HG03457 (cell line): Measurements from ENCODE around the gene PACSIN2.

ENCODE experiments used
- ATAC-seq: cut with Tn5 transposase; IDR thresholded peaks from one replicate; pipeline ENCODE4 v1.9.1; 2021; ENCODE audit warnings: moderate number of reproducible peaks; ENCODE audit not compliant: unreplicated experiment

Gene PACSIN2

DNA sequence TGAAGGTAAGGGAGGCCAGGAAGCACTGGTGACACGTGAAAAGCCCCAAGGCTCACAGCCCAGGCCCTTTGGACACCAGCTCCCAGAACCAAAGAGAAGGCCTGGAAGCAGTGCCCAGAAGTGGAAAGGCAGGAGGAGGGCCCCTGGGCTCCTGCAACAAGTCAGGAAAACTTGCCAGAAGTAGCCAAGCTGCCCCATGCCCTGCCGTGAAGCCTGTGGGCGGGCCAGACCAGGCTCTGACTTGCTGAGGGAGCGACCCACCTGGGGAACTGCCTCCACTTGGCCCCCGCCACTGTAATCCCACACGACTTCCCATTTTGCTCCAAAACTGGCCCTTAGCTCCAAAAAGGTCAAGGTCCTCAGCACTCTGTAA lies 106.6 kb downstream of the PACSIN2 start:
- ATAC-seq = no peak

- no peak for ATAC-seq
Measured at GRCh38 chr22:42907404-42908373, 107.3 kb downstream of the PACSIN2 start.

DNA sequence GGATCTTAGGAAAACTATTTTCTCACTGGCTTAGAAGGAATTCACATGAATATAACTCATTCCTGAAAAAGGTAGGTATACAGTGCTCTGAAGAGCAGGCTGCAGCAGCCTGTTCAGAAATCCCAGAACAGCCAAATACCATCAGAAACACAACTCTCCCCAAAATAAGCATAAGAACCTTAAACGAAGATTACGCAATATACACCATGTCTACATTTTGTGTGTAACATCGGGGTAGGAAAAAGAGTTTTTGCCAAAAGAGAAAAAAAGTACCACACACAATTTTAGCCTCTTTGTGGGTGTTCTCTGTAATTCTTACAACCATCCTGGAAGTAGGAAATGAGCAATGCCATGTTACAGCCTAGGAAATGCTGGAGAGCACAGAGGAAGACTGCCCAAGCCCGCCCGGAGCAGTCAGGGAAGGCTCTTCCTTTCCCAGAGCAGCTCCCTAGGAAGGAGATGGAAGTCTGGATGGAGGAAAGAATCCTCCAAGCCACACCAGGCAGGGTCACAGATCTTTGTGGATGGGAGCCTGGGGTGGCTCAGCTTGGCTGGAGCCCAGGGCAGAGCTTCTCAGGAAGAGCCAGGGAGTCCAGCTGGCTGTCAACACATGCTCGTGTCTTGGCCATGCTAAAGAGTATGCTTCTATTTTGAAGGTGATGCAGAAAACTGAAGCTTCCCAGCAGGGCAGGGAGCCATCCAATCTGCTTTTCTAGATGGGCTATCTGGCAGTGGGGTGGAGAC lies 108.2 kb downstream of the PACSIN2 start:
- ATAC-seq = no peak

GRCh38 chr22:42905702-42906183 lies 109.2 kb downstream of the PACSIN2 start:
- no peak for ATAC-seq

DNA sequence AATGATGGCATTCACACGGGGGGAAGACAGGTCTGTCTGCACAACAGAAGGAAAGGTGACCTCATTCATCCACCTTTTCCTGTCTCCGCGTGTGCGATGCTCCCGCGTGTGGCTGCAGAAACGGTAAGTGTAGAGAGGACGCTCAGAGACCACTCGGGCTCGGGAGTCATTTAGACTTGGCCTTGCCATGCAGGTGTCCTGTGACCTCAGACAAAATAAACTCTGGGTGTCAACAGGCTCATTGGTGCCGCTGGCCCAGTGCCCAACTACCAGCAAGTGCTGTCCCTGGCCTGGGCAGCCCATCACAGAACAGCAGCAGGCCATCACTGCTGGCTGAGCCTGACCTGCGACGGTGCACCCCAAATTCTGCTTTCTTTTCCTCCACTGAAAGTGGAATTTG lies 109.7 kb downstream of the PACSIN2 start:
- no peak for ATAC-seq

GRCh38 chr22:42904050-42904449 lies 110.9 kb downstream of the PACSIN2 start:
- ATAC-seq = no peak

GRCh38 chr22:42902875-42903510 lies 112.0 kb downstream of the PACSIN2 start:
- no peak for ATAC-seq

DNA sequence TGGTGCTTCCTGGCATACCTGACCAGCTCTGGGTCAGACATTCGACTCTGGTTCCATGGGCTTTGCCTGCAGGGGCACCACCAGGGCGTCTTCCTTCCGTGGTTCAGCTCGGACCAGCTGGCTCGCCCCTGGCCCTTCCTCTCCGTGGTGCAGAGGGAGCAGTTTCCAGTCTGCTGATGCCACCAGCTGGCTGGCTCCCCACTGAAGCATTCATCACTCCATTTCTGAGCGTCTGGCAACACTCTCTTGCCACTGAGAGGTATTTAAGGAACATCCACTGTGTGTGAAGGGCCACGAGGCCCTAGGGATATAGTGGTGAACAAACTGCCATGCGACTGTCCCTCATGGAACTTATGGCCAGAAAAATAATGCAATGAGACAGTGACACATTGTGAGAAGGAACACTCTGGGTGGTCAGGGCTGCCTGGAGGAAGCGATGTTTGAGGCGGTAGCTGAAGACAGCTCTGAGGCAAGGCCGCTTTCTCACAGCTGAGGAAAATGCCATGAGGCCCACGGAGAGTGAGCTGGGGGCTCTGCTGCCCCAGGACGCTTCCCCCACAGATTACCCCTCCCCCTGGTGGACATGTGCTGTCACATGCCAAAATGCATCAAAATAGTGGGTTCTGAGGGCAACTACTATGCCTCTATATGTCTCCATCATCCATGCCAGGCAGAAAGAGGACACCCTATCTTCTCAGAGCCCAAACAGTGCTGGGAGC lies 113.0 kb downstream of the PACSIN2 start:
- ATAC-seq = no peak

DNA sequence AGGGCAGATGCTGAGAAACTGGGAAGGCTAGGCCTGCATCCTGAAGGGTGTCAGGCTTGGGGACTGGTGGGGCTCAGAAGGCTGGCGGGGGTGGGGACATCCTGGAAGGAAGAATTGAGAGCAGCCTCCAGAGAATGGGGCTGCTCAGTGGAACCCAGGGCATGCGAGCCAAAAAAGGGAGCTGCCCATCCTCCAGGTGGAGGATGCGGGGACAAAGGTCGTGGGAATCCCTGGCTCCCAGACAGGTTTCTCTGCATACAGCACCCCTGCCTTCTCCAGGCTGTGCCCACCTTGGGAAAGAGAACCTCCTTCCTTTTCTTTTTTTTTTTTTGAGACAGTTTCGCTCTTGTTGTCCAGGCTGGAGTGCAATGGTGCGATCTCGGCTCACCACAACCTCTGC lies 117.0 kb downstream of the PACSIN2 start:
- no peak for ATAC-seq

- ATAC-seq = no peak
Measured at GRCh38 chr22:42895541-42895981, 119.4 kb downstream of the PACSIN2 start.

GRCh38 chr22:42895087-42895486 lies 119.9 kb downstream of the PACSIN2 start:
- ATAC-seq = no peak

DNA sequence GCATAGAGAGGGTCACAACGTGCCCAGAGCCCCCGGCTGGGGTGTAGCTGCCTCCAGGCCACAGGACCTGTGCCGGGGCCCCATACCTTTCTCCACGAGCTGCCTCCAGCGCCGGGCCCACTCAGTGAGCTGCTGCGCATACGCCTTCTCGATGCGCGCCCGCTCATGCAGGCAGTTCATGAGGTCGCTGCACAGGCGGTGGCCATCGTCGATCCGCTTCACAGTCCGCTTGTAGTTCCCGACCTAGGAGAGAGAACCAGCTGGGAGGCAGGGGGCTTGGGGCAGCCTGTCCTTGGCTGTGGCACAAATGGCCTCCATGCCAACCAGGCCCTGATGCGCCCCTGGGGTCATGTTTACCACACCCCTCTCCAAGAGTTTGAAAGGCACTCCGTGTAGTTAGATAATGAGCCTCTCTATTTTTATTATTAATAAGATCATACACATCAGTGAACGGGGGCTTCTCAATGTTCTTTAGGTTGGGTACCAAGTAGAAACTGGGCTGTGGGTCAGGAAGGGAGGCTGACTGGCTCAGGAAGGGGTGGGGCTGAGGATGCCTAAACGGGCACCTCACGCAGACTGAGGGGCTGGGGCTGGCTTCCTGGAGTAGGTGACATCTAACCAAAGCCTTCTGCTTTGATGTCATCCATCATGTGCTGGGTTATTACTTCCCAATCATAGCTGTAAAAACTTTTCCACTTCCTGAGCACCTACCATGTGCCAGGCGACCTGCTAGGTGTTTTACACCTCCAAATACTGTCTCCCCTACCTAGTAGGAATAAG lies 121.4 kb downstream of the PACSIN2 start:
- ATAC-seq = no peak

DNA sequence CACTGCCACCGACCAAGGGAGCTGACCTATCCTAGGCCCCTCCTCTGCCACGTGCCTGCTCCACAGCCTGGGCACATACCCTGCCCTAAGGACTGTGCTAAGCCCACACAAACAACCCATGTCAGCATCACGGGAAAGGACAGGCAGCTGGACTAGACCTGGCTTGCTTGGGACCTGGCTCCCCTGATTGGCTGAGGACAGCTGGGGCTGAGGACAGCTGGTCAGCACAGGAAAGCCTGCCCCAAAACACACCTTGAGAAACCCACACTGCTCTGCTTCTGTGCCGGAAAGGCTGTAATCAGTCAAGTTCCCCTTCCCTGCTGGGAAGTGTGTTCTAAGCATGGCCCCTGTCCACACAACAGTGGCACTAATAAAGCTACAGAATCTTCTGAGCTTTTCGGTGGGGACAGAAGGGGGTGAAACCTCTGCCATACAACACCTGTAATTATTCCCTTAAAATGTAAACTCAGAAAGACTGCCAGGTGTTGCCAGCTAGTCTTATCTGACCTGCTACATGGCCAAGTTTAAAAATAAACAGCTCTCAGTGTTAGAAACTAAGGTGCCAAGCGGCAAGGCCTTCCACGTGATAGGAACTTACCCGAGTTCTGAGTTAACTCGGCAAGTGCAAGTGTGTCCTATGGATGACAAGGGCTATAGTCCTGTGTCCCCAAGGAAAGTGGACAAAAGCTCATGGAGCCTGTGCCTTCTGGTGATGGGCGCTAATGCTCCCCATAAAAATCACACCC lies 122.2 kb downstream of the PACSIN2 start:
- no peak for ATAC-seq

DNA sequence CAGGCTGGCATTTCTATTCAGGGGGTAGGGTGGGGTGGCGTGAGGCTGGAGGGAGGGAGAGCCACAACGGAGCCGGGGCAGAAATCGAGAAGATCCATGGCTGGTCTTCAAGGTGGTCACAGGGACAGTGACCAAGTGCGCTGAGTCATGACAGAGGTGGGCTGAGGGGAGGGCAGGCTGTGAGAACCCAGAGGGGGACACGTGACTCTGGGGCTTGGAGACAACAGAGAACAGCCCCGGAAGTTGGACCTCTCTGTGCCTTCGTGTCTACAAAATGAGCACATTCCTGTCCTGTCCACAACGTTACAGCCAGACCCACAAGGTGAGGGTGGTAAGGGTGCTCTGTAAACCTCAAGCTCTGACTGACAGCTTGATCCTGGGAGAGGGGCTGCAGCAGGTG lies 122.8 kb downstream of the PACSIN2 start:
- no peak for ATAC-seq

- ATAC-seq = no peak
Measured at GRCh38 chr22:42891696-42892095, 123.3 kb downstream of the PACSIN2 start.

- no peak for ATAC-seq
Measured at GRCh38 chr22:42891008-42891407, 123.9 kb downstream of the PACSIN2 start.

DNA sequence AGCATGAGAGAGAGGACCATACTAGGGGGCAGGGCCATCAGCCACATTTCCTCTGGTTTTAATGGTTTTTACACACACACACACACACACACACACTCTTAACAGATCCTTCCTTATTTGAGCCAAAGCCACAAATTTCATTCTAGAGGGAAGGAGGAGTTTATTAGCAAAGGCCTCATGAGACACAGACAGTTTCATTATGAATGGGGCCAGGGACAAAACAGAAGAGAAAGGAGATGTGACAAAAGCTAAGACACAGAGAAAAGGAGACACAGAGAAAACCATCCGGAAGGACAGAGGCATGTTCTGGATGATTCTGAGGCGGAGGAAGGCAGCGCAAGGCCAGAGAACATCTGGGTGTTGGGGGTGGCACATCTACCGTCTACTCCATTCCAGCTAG lies 125.6 kb downstream of the PACSIN2 start:
- peak; percentile 37 for ATAC-seq

DNA sequence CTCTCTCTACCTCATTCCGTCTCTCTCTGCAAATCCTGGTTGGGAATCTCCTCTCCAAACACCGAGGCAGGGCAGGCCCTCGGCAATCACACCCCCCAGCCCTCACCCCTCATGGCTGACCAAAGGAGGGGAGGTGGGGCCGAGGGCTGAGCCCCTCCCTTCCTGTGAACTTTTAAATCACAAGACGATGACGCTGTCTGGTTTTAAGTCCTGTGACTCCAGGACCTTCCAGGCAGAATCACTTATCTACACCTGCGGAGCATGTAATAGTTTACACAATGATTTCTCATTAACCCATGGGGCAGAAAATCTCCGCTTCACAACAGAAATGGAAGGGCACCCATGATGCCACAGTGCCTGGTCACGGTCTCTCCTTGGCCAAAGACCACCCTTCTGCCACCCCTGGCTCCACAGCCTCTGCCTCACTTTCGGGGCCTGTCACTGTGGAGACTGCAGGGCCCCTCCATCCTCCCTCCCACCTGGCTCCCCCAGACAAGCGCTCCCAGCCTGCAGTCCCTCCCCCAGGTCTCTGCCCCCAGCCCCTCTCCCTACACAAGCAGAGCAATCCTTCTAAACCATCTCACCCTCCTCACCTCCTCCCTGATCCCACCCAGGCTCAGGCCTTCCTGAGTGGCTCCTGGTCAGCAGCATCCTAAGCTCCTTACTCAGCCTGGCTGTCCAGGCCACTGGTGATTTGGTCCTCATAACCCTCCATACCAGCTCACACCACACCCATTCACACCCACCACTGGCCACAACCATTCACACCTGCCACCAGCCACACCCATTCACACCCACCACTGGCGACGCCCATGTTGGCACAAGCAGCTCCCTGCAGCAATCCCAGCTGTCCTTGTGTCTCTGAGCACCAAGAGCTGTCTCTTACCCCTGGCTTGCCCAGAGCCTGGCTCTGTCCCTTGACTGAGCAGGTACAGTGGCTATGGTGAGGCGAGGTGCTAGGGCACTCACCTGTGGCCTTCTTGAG lies 127.1 kb downstream of the PACSIN2 start:
- ATAC-seq = no peak
